Stimulated activated memory B cell treated with anti-CD40 and anti-IgM and Interleukin-4, amounts not matched to agents 10 μg/mL and 1 μg/mL and 100 μg/mL, for 72 hours (primary cell): ENCODE measurements around the gene ATAD2B.
A peak's percentile ranks its signal among the peaks of the same experiment; 100 is the strongest.
"Not testable (repeated sequence)": the region's sequence is repeated elsewhere in the genome, so short reads cannot be mapped to it uniquely, and the experiment has no call there.

Experiments
- ATAC-seq: fragments of 150-1000 bp; cut with Tn5 transposase; 2 replicates; pipeline ENCODE4 v1.10.0; 2021
- H3K27ac Mint-ChIP-seq: one replicate; pipeline ENCODE4 v1.8.0; 2022; ENCODE audit warnings: mild to moderate bottlenecking, mixed read lengths
- H3K27me3 Mint-ChIP-seq: one replicate; pipeline ENCODE4 v1.8.0; 2022; ENCODE audit warnings: mixed read lengths
- H3K36me3 Mint-ChIP-seq: one replicate; pipeline ENCODE4 v1.8.0; 2022; ENCODE audit warnings: mixed read lengths
- H3K4me1 Mint-ChIP-seq: one replicate; pipeline ENCODE4 v1.8.0; 2022; ENCODE audit warnings: mixed read lengths
- H3K4me3 Mint-ChIP-seq: one replicate; pipeline ENCODE4 v1.8.0; 2022; ENCODE audit warnings: mild to moderate bottlenecking, moderate library complexity, mixed read lengths
- H3K9me3 Mint-ChIP-seq: one replicate; pipeline ENCODE4 v1.8.0; 2022; ENCODE audit warnings: mixed read lengths

Gene ATAD2B

DNA sequence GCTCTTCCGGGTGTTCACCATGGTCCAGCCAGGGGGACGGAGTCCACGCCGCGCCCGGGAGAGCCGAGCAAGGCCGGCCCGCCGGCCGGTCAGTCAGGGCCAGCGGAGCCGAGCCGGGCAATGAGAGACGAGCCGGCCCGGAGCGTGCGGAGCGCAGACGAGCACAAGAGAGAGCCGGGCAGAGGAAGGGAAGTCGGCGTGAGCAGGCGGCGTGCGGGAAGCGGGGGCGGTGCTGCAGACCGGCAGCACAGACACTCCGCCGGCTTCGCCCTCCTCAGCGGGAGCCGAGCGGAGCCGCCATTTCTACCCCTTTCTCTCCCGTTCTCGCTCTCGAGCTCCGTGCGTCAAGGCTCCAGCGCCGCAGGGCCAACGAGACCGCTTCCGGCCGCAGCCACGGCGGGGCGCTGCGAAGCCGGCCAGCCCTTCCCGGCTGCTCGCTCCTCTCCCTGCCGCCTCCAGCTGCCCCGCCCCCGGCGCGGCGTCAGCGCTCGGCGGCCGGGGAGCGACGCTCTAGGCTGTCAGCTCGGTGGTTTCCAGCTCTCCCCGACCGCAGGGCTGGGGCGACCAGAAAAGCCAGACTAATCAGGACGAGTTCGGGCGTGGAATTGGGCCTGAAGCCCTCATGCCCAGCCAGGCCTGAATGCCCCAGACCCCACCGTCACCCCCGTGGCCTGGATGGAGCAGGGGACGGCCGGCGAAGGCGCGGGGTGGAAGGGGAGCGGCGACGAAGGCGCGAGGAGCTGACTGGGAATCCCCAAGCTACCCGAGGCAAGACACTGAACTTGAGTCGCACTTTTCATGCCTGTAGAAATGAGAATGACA, at the start of gene ATAD2B:
ATAD2B (minus strand) TSS at position 374 of the 822 bp plus-strand sequence; CDS start at position 21, 353 bp downstream.
- Mint-ChIP-seq H3K9me3 (no peaks in the 10 kb centered on the region), H3K27me3 (no peaks in the 10 kb centered on the region), H3K4me1 (peaks cover 45% of the 10 kb centered on the region), H3K4me3 (peak within 1 kb of the TSS; percentile 93), H3K27ac (peak within 1 kb of the TSS; percentile 98), H3K36me3 (peaks cover 11% of the 10 kb centered on the region)
- ATAC-seq: peak; percentile 93

DNA sequence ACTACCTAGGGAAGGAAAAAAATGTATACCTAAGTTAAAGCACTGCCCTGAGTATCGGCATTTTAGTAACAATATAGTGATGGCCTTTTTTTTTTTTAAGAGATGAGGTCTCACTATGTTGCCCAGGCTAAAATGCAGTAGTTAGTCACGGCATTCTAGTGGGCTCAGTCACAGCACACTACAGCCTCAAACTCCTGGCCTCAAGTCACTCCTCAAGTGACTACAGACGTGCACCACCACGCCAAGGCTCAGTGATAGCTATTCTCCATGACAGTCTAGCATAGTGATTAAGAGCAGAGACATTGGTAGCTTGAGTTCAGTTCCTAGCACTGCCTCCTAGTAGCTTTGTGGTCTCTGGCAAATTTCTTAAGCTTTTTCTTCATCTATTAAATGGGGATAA, 40.9 kb upstream of the ATAD2B start:
- Mint-ChIP-seq H3K36me3 (peaks cover 16% of the 10 kb centered on the region), H3K27ac (no peak overlapping the region), H3K4me1 (no peaks in the 10 kb centered on the region), H3K4me3 (no peak overlapping the region), H3K27me3 (no peaks in the 10 kb centered on the region), H3K9me3 (peaks cover 3% of the 10 kb centered on the region)
- no peak for ATAC-seq

DNA sequence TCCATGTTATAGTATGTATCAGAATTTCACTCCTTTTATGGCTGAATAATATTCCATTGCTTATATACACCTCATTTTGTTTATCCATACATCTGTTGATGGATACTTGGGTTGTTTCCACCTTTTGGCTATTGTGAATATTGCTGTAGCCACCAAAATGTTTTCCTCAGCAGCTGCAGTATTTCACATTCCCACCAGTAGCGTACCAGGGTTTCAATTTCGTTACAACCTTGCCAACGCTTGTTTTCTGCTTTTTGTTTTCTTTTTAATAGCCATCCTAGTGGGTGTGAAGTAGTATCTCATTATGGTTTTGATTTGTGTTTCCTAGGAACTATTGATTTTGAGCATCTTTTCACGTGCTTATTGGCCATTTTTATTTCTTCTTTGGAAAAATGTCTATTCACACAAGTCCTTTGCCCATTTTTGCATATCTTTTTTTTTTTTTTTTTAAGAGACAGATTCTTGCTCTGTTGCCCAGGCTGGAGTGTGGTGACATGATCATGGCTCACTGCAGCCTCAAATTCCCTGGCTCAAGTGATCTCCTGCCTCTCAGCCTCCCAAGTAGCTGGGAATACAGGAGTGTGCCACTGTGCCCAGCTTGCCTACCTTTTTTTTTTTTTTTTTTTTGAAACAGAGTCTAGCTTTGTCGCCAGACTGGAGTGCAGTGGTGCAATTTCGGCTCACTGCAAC, 27.5 kb upstream of the ATAD2B start:
- Mint-ChIP-seq H3K4me3 (no peak overlapping the region), H3K36me3 (no peaks in the 10 kb centered on the region), H3K4me1 (peaks cover 6% of the 10 kb centered on the region), H3K27me3 (no peaks in the 10 kb centered on the region), H3K27ac (no peak overlapping the region), H3K9me3 (no peaks in the 10 kb centered on the region)
- no peak for ATAC-seq

DNA sequence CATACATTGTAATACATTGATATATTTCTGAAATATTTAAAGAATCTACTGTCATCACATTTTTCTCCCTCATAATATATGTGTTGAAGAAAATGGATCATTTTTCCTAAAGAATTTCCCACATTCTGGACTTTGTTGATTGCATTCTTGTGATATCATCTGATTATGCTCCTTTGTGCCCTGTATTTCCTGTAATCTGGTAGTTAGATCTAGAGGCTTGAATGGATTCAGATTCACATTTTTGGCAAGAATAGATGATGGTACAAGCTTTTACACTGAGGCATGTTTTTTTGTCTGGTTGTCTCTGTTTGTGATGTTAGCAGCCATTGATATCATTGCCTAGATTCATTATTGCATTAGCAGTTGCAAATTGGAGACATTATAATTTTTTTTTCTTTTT, 26.7 kb upstream of the ATAD2B start:
- peaks cover 6% of the 10 kb centered on the region for H3K4me1 Mint-ChIP-seq
- ATAC-seq: no peak
- no peaks in the 10 kb centered on the region for H3K27me3 Mint-ChIP-seq

DNA sequence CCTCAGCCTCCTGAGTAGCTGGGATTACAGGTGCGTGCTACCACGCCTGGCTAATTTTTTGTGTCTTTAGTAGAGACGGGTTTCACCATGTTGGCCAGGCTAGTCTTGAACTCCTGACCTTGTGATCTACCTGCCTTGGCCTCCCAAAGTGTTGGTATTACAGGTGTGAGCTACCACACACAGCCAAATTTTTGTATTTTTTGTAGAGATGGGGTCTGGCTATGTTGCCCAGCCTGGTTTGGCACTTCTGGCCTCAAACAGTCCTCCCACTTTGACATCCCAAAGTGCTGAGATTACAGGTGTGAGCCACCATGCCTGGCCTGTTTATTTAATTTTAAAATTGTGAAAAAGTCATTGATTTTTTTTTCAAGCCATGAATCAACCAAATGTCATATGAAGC, 25.6 kb upstream of the ATAD2B start:
- H3K9me3 Mint-ChIP-seq, H3K36me3 Mint-ChIP-seq, H3K4me3 Mint-ChIP-seq, H3K27me3 Mint-ChIP-seq, H3K27ac Mint-ChIP-seq, ATAC-seq, H3K4me1 Mint-ChIP-seq: not testable (repeated sequence)

More for the DNA sequence above, 26.7 kb upstream of the ATAD2B start:
- Mint-ChIP-seq H3K9me3 (no peaks in the 10 kb centered on the region), H3K36me3 (no peaks in the 10 kb centered on the region), H3K4me3 (no peak overlapping the region), H3K27ac (no peak overlapping the region)

DNA sequence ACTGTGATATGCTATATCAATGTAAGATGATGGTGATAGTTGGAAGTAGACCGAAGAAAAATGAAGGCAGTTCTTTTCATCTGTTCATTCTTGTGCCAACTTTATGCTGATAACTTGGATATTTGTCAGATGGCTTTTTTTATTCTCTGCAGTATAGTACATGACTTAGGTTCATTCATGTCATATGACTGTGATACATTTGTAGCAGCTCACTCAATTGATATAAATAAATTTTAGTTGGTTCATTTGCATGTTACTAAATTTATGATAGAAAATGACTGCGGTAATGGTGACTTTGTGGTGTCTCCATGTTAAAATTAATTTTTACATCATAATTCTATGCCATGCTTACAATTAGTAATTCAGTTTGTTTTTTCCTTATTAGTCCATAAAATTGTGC, 20.4 kb upstream of the ATAD2B start:
- Mint-ChIP-seq H3K4me3 (no peak overlapping the region), H3K4me1 (no peaks in the 10 kb centered on the region), H3K27ac (no peak overlapping the region), H3K9me3 (no peaks in the 10 kb centered on the region), H3K27me3 (no peaks in the 10 kb centered on the region), H3K36me3 (peaks cover under 1% of the 10 kb centered on the region)
- no peak for ATAC-seq

DNA sequence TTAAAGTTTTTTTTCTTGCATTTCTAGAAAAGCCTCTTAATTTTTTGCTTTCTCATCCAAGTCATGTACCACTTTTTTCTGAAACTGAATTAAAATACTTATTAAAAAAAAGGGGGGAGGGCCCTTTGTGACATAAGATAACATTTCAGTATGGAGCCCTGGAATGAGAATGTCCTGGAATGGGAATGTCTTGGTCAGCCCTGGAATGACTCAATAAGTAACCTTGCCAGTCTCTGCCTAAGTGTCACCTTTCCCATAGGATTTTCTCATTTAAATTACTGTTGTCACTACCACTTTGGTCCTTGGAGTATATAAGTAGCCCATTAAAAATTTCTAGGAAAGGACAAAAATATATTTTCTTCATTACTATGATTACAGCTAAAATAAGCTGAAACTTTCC, 18.1 kb upstream of the ATAD2B start:
- Mint-ChIP-seq H3K27me3 (no peaks in the 10 kb centered on the region), H3K36me3 (peaks cover 6% of the 10 kb centered on the region), H3K4me3 (no peak overlapping the region), H3K9me3 (no peaks in the 10 kb centered on the region), H3K4me1 (peaks cover 16% of the 10 kb centered on the region), H3K27ac (no peak overlapping the region)
- ATAC-seq: no peak

DNA sequence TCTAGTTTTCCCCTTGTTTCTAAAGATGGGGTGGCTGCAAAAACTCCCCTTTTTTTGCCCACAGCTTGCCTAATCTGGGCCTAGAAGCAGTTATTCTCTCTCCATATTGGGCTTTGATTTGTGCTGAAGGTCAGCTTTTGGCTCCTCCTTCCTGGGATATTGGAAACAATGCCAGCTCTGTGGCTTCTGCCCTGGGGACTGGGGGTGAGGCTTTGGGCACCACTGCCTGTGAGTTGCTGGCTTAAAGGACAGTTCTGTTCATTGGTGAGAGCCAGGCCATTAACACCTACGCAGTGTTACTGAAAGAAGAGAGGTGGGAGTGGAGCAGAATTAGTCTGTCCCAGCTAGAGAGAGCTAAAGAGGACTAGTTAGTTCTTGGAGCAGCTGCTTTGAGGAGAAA, 17.6 kb upstream of the ATAD2B start:
- H3K9me3 Mint-ChIP-seq: no peaks in the 10 kb centered on the region
- H3K4me3 Mint-ChIP-seq: no peak overlapping the region
- no peak for ATAC-seq
- H3K27ac Mint-ChIP-seq: no peak overlapping the region
- H3K27me3 Mint-ChIP-seq: no peaks in the 10 kb centered on the region
- H3K36me3 Mint-ChIP-seq: peaks cover 6% of the 10 kb centered on the region
- H3K4me1 Mint-ChIP-seq: peaks cover 19% of the 10 kb centered on the region

DNA sequence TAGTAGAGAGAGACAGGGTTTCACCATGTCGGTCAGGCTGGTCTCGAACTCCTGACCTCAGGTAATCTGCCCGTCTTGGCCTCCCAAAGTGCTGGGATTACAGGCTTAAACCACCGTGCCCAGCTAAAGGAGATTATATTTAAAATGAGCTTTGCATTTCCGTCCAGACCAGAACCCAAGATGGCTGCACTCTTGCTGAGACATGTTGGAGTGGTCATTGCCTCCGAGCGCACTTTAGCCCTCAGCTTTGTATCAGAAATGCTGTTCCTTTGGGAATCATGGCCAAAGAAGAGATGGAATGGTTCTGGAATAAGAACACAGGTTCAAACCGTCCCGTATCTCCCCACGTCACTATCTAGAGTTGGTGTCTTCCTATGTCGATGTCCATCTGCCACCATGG, 16.7 kb upstream of the ATAD2B start:
- H3K9me3 Mint-ChIP-seq: no peaks in the 10 kb centered on the region
- no peak overlapping the region for H3K27ac Mint-ChIP-seq
- ATAC-seq: no peak
- H3K4me3 Mint-ChIP-seq: no peak overlapping the region
- H3K27me3 Mint-ChIP-seq: no peaks in the 10 kb centered on the region
- H3K4me1 Mint-ChIP-seq: peaks cover 28% of the 10 kb centered on the region
- H3K36me3 Mint-ChIP-seq: peaks cover 6% of the 10 kb centered on the region

DNA sequence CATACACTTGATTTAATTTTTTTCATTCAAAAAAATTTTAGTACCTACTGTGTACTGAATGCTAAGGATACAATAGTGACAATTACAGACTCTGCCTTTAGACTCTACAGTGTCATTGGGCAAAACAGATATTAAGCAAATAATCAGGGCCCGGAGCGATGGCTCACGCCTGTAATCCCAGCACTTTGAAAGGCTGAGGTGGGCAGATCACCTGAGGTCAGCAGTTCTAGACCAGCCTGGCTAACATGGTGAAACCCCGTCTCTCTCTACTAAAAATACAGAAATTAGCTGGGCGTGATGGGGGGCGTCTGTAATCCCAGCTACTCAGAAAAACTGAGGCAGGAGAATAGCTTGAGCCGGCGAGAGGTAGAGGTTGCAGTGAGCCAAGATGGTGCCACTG, 14.7 kb upstream of the ATAD2B start:
- H3K27ac Mint-ChIP-seq: peak overlapping the region; percentile 91
- H3K9me3 Mint-ChIP-seq: no peaks in the 10 kb centered on the region
- no peak for ATAC-seq

DNA sequence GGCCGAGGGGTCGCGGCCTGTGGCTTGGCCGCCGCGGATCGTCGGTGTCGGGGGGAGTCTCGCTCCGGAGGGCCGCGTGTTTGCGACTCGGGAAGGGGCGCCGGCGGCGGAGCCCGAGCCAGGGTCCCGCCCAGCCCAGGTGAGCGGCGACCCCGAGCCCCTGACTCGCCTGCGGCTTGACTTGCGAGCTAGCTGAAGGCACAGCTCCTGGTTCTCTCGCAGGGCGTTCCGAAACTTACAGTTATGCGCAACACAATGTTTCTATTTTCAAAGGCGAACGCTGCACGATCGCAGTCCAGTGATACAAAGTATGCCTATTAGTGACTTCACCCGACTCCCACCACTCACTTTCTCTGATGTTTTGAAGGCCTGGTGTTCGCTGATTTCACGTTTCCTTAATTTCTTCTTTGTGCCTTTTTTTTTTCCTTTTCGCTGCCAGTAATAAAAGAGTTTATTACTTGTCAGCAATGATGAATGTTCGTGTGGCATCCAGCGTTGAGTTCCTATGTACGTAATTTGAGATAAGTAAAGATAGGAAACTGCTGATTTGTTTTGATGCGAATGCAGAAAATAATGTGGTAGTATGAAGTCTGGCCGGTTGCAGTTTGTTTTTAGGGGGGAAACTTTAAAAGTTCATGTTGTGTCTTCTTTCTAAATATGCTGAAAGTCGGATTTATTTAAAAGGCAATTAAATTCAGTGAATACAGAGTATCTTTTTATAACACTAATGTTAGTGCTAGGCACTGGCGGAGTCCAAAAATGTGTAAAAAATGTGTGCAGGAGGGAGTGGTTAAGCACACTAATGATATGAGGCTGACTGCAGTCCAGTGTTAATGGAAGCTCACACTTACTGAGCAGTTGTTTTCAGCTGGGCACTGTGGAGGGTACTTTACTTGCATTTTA, 14.0 kb upstream of the ATAD2B start:
- H3K36me3 Mint-ChIP-seq: peaks cover 6% of the 10 kb centered on the region
- H3K4me3 Mint-ChIP-seq: peak overlapping the region; percentile 79
- H3K27ac Mint-ChIP-seq: peak overlapping the region; percentile 91
- H3K4me1 Mint-ChIP-seq: peaks cover 28% of the 10 kb centered on the region
- H3K9me3 Mint-ChIP-seq: no peaks in the 10 kb centered on the region
- peak; percentile 77 for ATAC-seq
- H3K27me3 Mint-ChIP-seq: no peaks in the 10 kb centered on the region

More for the DNA sequence above, 14.7 kb upstream of the ATAD2B start:
- no peak overlapping the region for H3K4me3 Mint-ChIP-seq
- H3K27me3 Mint-ChIP-seq: no peaks in the 10 kb centered on the region
- H3K36me3 Mint-ChIP-seq: peaks cover 6% of the 10 kb centered on the region
- peaks cover 28% of the 10 kb centered on the region for H3K4me1 Mint-ChIP-seq

DNA sequence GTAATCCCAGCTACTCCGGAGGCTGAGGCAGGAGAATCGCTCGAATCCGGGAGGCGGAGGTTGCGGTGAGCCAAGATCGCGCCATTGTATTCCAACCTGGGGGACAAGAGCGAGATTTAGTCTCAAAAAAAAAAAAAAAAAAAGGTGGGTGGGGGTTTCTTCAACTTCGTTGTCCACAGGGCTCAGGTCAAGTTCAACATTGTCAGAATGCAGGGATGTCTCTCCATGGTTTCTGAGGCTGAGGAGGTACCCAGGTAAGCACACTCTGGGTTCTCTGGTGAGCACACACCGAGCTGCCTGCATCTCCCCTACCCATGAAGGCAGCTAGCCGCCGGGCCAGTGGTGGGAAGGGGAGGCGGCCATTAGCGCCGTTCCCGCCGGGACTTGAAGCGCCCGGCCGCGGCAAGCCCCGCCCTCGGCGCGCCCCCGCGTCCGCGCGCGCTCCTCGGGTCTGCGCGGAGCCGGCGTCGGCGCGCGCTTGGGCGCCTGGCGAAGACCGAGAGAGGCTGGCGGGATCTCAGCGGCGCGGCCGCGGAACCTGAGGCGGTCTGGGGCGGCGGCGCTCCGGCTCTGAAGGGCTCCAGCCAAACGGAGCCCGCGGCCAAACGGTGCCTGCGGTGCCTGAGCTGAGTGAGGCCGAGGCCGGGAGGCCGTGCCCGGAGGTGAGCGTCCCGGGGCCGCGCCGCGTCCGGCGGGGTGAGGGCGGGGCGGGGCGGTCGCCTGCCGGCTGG, 13.2 kb upstream of the ATAD2B start, which contains the start of gene UBXN2A:
UBXN2A (plus strand) TSS at position 477 of the 731 bp plus-strand sequence. CDS start 17,852 bp downstream, outside the sequence.
- Mint-ChIP-seq H3K4me1 (peaks cover 28% of the 10 kb centered on the region), H3K9me3 (no peaks in the 10 kb centered on the region), H3K36me3 (peaks cover 6% of the 10 kb centered on the region), H3K27ac (peak within 1 kb of the TSS; percentile 91), H3K27me3 (no peaks in the 10 kb centered on the region), H3K4me3 (peak within 1 kb of the TSS; percentile 79)
- ATAC-seq: peak; percentile 93

DNA sequence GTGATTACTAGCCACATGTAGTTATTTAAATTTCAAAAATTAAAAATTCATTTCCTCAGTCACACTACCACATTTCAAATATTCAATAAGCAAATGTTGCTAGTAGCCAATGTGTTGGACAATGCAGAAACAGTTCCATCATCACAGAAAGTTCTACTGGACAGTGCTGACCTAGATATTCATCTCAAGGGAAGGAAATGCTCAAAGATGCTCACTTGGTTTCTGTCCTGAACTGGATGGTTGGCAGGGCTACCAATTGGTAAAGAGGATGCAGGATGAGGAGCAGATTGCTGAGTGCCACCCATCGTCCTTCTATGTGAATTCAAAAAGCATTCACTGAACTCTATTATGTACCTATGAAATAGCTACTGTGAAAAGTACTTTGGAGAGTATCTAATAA, 7.3 kb upstream of the ATAD2B start:
- no peaks in the 10 kb centered on the region for H3K9me3 Mint-ChIP-seq
- H3K36me3 Mint-ChIP-seq: peaks cover 5% of the 10 kb centered on the region
- ATAC-seq: no peak
- H3K27ac Mint-ChIP-seq: no peak overlapping the region
- peaks cover 6% of the 10 kb centered on the region for H3K4me1 Mint-ChIP-seq
- H3K4me3 Mint-ChIP-seq: no peak overlapping the region
- no peaks in the 10 kb centered on the region for H3K27me3 Mint-ChIP-seq

DNA sequence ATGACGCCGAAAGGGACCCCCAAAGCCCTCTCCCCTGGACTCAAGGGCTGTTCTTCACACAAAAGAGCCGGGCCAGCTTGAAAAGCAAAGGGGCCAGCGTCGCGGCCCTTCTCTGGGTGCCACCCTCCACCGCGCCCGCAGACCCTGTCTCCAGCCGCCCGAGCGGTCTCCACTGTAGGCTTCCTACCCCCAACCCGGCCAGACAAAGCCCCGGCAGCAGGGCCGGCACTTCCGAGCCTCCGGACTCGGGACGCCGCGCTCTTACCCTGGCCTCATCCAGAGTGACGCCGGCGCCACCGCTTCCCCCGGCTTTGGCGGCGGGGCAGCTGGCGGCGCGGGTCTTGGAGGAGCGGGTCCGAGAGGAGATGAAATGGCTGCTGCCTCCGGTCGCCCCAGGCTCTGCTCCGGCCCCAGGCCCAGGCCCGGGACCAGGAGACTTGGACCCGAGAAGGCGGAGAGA, 603 bp downstream of the ATAD2B start:
- peaks cover 49% of the 10 kb centered on the region for H3K4me1 Mint-ChIP-seq
- H3K27me3 Mint-ChIP-seq: no peaks in the 10 kb centered on the region
- H3K36me3 Mint-ChIP-seq: peaks cover 11% of the 10 kb centered on the region
- H3K9me3 Mint-ChIP-seq: no peaks in the 10 kb centered on the region
- ATAC-seq: peak; percentile 69
- peak overlapping the region; percentile 98 for H3K27ac Mint-ChIP-seq
- H3K4me3 Mint-ChIP-seq: peak overlapping the region; percentile 93
